ENCODE results near the gene TREML4.

The TREML4 gene

DNA sequence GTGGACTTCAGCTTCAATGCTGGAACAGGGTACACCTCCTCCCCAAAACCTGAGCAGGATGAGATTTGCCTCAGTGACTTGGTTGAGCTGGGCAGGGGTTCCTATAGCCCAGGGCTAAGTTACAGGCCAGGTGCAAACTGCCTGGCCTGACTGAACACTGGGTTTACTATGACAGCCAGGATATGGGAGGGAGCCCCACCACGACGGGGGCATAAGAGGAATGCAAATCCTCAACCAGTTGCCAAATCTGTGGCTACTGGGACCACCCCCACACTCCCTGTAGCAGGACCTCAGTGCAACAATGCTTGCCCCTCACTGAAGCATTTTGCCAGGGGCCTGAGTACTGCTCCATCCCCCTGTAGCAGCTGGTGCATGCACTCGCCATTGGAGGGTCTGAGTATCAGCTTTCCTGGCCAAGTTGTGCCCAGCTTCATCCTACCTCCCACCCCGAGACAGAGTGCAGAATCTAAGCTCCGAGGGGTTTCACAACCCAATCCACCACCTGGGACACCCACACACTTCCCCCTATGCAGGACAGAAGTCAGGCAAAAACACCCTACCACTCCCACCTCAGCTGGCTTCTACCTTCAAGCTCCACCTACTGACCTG, 27.6 kb downstream of the TREML4 start:
- Histone ChIP-seq H3K9ac (ENCODE audit: low read length) (no peak overlapping the region), H3K9me3 (ENCODE audit: control insufficient read depth, low read length) (peaks cover 16% of the 10 kb centered on the region), H3K27me3 (replicated peaks; ENCODE audit: control insufficient read depth, insufficient read depth, low read length) (peaks cover 11% of the 10 kb centered on the region), H3K4me3 (ENCODE audit: low read length) (no peak overlapping the region), H3K4me1 (ENCODE audit: control insufficient read depth, insufficient read depth, low read length) (no peaks in the 10 kb centered on the region), H3K36me3 (ENCODE audit: control insufficient read depth, insufficient read depth, low read length, severe bottlenecking) (no peaks in the 10 kb centered on the region)
- no peak for DNase-seq (ENCODE audit: low read depth)

DNA sequence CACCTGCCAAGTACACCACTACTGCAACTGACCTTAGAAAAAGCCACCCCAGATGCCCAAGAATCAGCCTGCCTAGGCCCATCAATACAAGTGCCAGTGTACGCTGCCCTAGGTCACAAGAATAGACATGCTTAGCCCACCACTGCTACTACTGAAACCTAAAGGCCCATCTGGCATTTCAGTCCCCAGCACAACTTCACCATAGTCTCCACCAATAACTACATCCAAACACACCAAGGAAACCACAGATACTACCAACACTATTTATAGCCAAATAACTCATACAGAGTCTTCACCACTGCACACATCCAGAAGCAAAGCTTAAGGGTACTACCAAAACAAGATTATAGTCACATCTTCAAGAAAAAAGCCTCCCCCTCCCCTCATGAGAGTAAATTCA, 28.2 kb downstream of the TREML4 start:
- Histone ChIP-seq H3K9ac (ENCODE audit: low read length) (no peak overlapping the region), H3K9me3 (ENCODE audit: control insufficient read depth, low read length) (peaks cover 22% of the 10 kb centered on the region), H3K4me3 (ENCODE audit: low read length) (no peak overlapping the region), H3K27me3 (replicated peaks; ENCODE audit: control insufficient read depth, insufficient read depth, low read length) (peaks cover 5% of the 10 kb centered on the region), H3K4me1 (ENCODE audit: control insufficient read depth, insufficient read depth, low read length) (no peaks in the 10 kb centered on the region), H3K36me3 (ENCODE audit: control insufficient read depth, insufficient read depth, low read length, severe bottlenecking) (no peaks in the 10 kb centered on the region)
- DNase-seq (ENCODE audit: low read depth): no peak

DNA sequence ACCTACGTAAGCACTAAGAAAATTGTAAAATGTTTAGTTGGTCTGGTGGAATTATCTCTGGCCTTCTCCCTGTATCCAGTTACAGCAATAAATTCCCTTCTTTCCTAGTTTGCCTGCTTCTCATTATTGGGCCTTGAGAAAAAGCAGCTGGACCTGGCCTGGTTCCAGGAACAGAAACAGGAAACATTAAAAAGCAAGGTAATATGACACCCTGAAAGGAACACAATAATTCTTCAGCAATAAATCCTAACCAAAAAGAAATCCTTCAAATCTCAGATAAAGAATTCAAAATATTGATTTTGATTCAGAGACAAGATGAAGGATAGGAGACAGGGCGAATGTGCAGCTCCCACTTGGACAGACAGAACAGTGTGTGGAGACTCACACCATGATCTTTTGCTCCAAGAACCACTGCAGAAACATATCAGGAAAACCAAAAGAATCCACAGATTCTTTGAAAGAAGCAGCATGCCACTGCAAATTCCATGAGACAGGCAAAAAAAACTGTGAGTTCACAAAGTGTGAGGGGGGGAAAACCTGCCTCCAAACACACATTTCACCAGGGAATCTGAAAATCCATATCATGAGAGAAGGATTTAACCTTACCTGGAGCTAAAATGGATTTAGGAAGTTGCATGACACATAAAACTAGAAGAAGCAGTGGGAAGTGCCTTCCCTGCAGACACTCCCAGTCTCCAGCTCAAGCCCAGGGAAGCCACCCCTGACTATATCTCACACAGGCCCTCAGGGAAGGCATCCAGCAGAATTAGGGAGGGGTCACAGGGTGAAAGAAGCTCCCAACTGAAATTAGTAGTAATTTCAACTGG, 29.4 kb downstream of the TREML4 start:
- H3K4me1 ChIP-seq (ENCODE audit: control insufficient read depth, insufficient read depth, low read length): no peaks in the 10 kb centered on the region
- H3K9me3 ChIP-seq (ENCODE audit: control insufficient read depth, low read length): peaks cover 33% of the 10 kb centered on the region
- H3K27me3 ChIP-seq (replicated peaks; ENCODE audit: control insufficient read depth, insufficient read depth, low read length): peaks cover 5% of the 10 kb centered on the region
- H3K4me3 ChIP-seq (ENCODE audit: low read length): no peak overlapping the region
- no peaks in the 10 kb centered on the region for H3K36me3 ChIP-seq (ENCODE audit: control insufficient read depth, insufficient read depth, low read length, severe bottlenecking)
- DNase-seq (ENCODE audit: low read depth): peak; percentile 83
- H3K9ac ChIP-seq (ENCODE audit: low read length): no peak overlapping the region

GRCh38 chr6:41258196-41258493, 30.0 kb downstream of the TREML4 start:
- no peaks in the 10 kb centered on the region for H3K4me1 ChIP-seq (ENCODE audit: control insufficient read depth, insufficient read depth, low read length)
- H3K36me3 ChIP-seq (ENCODE audit: control insufficient read depth, insufficient read depth, low read length, severe bottlenecking): no peaks in the 10 kb centered on the region
- DNase-seq (ENCODE audit: low read depth): no peak
- no peak overlapping the region for H3K4me3 ChIP-seq (ENCODE audit: low read length)
- no peak overlapping the region for H3K9ac ChIP-seq (ENCODE audit: low read length)
- peaks cover 38% of the 10 kb centered on the region for H3K9me3 ChIP-seq (ENCODE audit: control insufficient read depth, low read length)
- H3K27me3 ChIP-seq (replicated peaks; ENCODE audit: control insufficient read depth, insufficient read depth, low read length): no peaks in the 10 kb centered on the region

- Histone ChIP-seq H3K9me3 (ENCODE audit: control insufficient read depth, low read length) (peaks cover 45% of the 10 kb centered on the region), H3K9ac (ENCODE audit: low read length) (no peak overlapping the region), H3K36me3 (ENCODE audit: control insufficient read depth, insufficient read depth, low read length, severe bottlenecking) (no peaks in the 10 kb centered on the region), H3K4me1 (ENCODE audit: control insufficient read depth, insufficient read depth, low read length) (no peaks in the 10 kb centered on the region), H3K27me3 (replicated peaks; ENCODE audit: control insufficient read depth, insufficient read depth, low read length) (no peaks in the 10 kb centered on the region), H3K4me3 (ENCODE audit: low read length) (peak overlapping the region; percentile 12)
- no peak for DNase-seq (ENCODE audit: low read depth)
Observed at GRCh38 chr6:41262401-41262800, 34.3 kb downstream of the TREML4 start.

GRCh38 chr6:41263267-41263666, 35.1 kb downstream of the TREML4 start:
- Histone ChIP-seq H3K36me3 (ENCODE audit: control insufficient read depth, insufficient read depth, low read length, severe bottlenecking) (no peaks in the 10 kb centered on the region), H3K9ac (ENCODE audit: low read length) (no peak overlapping the region), H3K4me3 (ENCODE audit: low read length) (no peak overlapping the region), H3K4me1 (ENCODE audit: control insufficient read depth, insufficient read depth, low read length) (no peaks in the 10 kb centered on the region), H3K9me3 (ENCODE audit: control insufficient read depth, low read length) (peaks cover 40% of the 10 kb centered on the region), H3K27me3 (replicated peaks; ENCODE audit: control insufficient read depth, insufficient read depth, low read length) (no peaks in the 10 kb centered on the region)
- no peak for DNase-seq (ENCODE audit: low read depth)

- DNase-seq (ENCODE audit: low read depth): no peak
- Histone ChIP-seq H3K4me1 (ENCODE audit: control insufficient read depth, insufficient read depth, low read length) (no peaks in the 10 kb centered on the region), H3K9me3 (ENCODE audit: control insufficient read depth, low read length) (peaks cover 21% of the 10 kb centered on the region), H3K27me3 (replicated peaks; ENCODE audit: control insufficient read depth, insufficient read depth, low read length) (no peaks in the 10 kb centered on the region), H3K9ac (ENCODE audit: low read length) (no peak overlapping the region), H3K4me3 (ENCODE audit: low read length) (no peak overlapping the region), H3K36me3 (ENCODE audit: control insufficient read depth, insufficient read depth, low read length, severe bottlenecking) (no peaks in the 10 kb centered on the region)
Observed at GRCh38 chr6:41266541-41266940, 38.4 kb downstream of the TREML4 start.

DNA sequence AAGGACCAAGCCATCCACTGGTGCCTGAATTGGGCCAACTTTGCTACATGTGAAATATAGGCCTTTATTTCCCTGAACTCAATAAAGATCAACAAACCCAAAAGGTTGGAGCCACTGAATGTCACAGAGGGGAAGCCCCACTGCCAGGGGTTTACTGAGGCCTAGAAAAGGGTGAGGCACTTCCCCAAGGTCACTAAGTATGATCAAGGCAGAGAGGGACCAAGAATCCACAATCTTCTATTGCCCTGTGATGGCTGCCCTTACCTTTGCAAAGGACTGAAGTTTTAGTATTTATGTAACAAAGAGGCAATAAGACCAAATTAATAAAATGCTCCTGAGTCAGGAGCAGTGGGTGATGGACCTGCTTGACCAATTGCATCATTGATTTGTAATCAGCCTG, 40.3 kb downstream of the TREML4 start:
- H3K9me3 ChIP-seq (ENCODE audit: control insufficient read depth, low read length): peaks cover 3% of the 10 kb centered on the region
- H3K27me3 ChIP-seq (replicated peaks; ENCODE audit: control insufficient read depth, insufficient read depth, low read length): peaks cover 7% of the 10 kb centered on the region
- no peaks in the 10 kb centered on the region for H3K4me1 ChIP-seq (ENCODE audit: control insufficient read depth, insufficient read depth, low read length)
- H3K36me3 ChIP-seq (ENCODE audit: control insufficient read depth, insufficient read depth, low read length, severe bottlenecking): no peaks in the 10 kb centered on the region
- H3K4me3 ChIP-seq (ENCODE audit: low read length): no peak overlapping the region
- no peak overlapping the region for H3K9ac ChIP-seq (ENCODE audit: low read length)
- DNase-seq (ENCODE audit: low read depth): no peak

DNA sequence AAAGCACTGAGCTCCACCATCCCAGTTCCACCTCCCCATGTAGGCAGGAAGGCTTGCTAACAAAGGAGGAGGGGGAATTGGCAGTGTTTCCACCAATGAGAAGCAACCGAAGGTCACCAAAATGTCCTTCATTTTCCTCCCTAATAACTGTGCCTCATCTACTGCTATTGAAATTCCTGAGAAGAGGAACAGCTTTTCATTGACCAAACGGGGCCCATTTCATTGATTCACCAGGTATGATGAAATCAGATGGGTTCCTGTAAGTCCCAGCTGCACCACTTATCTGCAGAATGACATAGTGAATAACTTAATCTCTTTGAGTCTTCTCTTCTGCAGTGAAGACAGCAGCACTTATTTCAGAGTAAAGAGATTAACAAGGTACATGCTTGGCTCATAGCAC, 41.0 kb downstream of the TREML4 start:
- no peaks in the 10 kb centered on the region for H3K4me1 ChIP-seq (ENCODE audit: control insufficient read depth, insufficient read depth, low read length)
- no peak overlapping the region for H3K4me3 ChIP-seq (ENCODE audit: low read length)
- DNase-seq (ENCODE audit: low read depth): no peak
- no peaks in the 10 kb centered on the region for H3K9me3 ChIP-seq (ENCODE audit: control insufficient read depth, low read length)
- H3K9ac ChIP-seq (ENCODE audit: low read length): no peak overlapping the region
- H3K27me3 ChIP-seq (replicated peaks; ENCODE audit: control insufficient read depth, insufficient read depth, low read length): peaks cover 12% of the 10 kb centered on the region
- no peaks in the 10 kb centered on the region for H3K36me3 ChIP-seq (ENCODE audit: control insufficient read depth, insufficient read depth, low read length, severe bottlenecking)

GRCh38 chr6:41269716-41270115, 41.6 kb downstream of the TREML4 start:
- Histone ChIP-seq H3K4me3 (ENCODE audit: low read length) (no peak overlapping the region), H3K9ac (ENCODE audit: low read length) (no peak overlapping the region), H3K4me1 (ENCODE audit: control insufficient read depth, insufficient read depth, low read length) (no peaks in the 10 kb centered on the region), H3K9me3 (ENCODE audit: control insufficient read depth, low read length) (no peaks in the 10 kb centered on the region), H3K36me3 (ENCODE audit: control insufficient read depth, insufficient read depth, low read length, severe bottlenecking) (no peaks in the 10 kb centered on the region), H3K27me3 (replicated peaks; ENCODE audit: control insufficient read depth, insufficient read depth, low read length) (peaks cover 15% of the 10 kb centered on the region)
- DNase-seq (ENCODE audit: low read depth): no peak

DNA sequence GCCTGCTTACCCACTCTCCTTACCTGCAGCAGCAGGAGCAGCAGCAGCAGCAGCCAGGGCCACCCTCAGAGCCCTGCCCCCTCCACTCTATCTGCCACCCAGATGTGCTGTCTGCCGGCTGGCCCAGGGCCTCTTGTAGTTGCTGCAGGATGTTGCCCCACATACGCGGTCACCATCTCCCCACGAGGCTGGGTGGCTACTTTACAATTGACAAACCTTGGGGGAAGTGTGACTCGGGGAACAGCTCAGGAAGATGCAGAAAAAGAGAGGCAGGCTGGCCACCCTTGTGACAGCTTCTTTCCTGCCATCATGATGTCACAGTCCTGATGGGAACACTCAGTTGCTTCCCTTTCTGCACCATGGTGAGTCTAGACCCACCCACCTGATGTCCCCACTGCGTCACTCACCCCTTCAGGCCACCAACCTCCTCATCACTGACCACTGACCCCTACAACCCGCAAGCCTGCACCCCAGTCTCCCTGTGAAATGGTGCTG, 43.8 kb downstream of the TREML4 start:
- H3K27me3 ChIP-seq (replicated peaks; ENCODE audit: control insufficient read depth, insufficient read depth, low read length): peaks cover 28% of the 10 kb centered on the region
- no peaks in the 10 kb centered on the region for H3K36me3 ChIP-seq (ENCODE audit: control insufficient read depth, insufficient read depth, low read length, severe bottlenecking)
- no peak overlapping the region for H3K4me3 ChIP-seq (ENCODE audit: low read length)
- no peak for DNase-seq (ENCODE audit: low read depth)
- no peaks in the 10 kb centered on the region for H3K9me3 ChIP-seq (ENCODE audit: control insufficient read depth, low read length)
- no peak overlapping the region for H3K9ac ChIP-seq (ENCODE audit: low read length)
- no peaks in the 10 kb centered on the region for H3K4me1 ChIP-seq (ENCODE audit: control insufficient read depth, insufficient read depth, low read length)
